NCI-H82 treated with DMSO at 0.1 percent for 48 hours (cell line): ENCODE measurements around the gene KMT2C.

ENCODE experiments used
- DNase-seq: peaks from one replicate; lab custom pipeline; 2025; ENCODE audit not compliant: unreplicated experiment; lab: John Stamatoyannopoulos, UW

KMT2C gene

DNA sequence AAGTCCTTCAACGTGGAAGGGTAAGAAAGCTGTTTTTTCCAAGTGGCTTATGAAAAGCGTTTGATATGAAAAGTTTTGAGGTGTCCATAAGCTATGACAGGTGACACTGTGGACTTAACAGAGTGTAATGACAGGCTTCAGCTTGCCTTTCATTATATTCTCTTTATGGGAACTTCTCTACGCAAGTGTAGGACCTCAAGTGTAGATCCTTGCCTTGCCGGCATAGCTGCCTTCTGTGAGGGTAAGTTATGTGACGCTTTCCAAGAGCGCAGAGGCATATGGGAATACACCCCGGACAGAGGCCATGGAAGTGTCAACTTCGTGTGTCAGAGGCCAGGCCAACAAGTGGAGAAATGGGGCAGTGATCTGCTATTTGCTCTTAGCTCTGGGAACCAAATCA lies 318.4 kb downstream of the KMT2C start:
- no peak for DNase-seq

- DNase-seq, result no peak
Observed at GRCh38 chr7:152115021-152115718, 320.6 kb downstream of the KMT2C start.

- no peak for DNase-seq
Observed at GRCh38 chr7:152112829-152113228, 323.0 kb downstream of the KMT2C start.

DNA sequence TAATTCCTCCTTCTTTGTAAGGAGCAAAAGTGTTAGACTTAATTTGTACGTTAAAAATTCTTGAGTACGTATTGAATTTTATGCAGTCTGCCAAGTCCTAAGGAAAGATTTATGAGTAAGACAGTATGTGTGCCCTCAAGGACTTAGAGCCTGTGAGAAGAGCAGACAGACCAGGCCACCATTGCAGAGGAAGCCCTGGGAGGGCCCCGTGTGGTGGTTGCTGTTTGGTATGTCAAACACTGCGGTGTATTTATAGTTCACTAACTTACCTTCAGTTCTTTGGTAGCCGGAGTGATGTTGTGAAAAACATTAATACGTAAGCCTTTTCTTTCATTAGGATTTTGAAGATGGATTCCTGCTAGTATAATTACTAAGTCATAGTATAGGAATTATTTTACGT lies 327.4 kb downstream of the KMT2C start:
- DNase-seq, result no peak

GRCh38 chr7:152107945-152108344 lies 327.9 kb downstream of the KMT2C start:
- no peak for DNase-seq

GRCh38 chr7:152106990-152107389 lies 328.8 kb downstream of the KMT2C start:
- DNase-seq, result no peak

DNA sequence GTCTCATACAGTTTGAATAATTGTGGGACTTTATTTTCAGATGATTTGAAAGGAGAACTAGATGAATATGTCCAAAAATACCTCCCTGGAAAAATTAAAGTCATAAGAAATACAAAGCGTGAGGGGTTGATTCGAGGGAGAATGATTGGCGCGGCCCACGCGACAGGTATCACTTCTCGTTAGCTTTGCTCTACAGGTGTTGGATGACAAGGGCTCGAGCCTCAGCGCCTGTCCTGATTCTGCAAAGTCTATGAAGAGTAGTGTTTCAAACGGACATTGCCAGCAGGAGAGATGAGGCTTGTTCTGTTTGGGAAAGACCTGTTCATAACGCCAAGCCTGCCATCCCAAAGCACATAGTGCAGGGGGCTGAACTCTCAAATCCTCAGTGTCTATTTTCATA lies 330.6 kb downstream of the KMT2C start:
- DNase-seq, result no peak

DNA sequence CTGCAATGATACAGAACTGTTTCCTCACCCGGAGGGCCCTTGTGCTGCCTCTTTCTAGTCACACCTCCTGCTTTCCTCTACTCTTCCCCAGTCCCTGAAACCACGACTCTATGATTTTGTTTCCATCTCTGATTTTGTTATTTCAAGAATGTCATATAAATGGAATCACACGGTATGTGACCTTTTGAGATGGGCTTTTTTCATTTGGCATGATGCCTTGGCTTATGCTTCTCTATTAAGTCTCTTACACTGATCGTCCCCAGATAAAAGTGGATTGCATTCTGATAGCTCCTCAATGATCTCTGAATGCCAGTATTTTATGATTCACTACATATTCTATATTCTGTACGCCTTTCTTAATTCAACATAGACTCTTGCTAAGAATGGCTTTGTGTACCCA lies 332.1 kb downstream of the KMT2C start:
- no peak for DNase-seq

DNA sequence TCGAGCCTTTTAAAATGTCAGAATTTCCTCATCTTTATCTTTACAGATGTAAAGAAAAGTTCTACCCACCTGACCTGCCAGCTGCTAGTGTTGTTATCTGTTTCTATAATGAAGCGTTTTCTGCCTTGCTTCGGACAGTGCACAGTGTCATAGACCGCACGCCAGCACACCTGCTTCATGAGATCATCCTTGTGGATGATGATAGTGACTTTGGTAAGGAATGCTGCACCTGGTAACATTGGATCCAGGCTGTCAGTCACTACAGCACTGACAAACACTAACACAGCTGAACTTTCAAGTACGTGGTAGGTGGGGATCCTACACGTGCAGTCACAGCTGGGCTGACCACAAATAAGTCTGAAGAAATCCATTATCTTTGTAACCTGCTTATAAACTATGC lies 332.7 kb downstream of the KMT2C start:
- no peak for DNase-seq

DNA sequence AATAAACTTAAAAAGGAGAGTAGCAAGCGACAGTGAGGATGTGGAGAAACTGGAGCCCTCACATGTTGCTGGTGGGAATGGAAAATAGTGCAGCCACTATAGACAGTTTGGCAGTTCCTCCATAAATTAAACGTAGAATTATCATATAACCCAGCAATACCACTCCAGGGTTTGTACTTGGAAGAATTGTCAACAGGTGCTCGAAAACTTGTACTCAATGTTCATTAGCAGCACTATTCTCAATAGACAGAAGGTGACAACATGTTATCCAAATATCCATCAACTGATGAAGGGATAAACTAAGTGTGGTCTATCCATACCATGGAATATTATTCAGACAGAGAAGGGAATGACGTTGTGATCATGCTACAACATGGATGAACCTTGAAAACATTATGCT lies 338.5 kb downstream of the KMT2C start:
- DNase-seq, result no peak

DNA sequence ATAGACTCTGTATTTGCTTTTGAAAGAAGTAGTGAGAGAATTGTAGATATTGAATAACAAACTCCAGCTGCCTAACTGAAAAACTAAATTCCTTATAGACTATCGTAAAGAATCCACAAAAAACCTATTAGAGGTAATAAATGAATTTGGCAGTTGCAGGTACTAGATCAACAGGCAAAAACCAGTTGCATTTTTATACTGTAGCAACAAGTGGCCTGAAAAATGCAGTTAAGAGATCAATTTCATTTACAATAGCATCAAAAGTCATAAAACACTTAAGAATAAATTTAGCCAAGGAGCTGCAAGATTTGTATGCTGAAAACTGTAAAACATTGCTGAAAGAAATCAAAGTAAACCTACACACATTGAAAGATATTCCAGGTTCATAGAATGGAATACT lies 340.0 kb downstream of the KMT2C start:
- DNase-seq, result no peak

DNA sequence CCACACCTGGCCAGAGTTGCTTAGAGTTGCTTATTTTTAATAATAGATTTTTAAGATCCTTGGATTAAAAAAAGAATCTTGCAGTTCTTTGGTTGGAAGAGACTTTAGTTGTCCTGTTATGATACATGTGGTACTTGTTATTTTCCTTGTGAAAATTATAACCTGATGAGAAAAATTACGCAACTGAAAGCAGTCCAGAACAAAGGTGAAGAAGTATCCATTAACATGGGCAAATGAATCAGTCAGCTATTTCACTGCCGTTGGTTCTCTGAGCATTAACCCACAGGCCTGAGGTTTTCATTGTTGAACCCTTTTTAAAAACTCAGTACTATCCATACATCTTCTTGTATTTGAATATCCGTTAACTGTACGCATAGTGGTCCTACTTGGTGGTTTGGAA lies 342.1 kb downstream of the KMT2C start:
- no peak for DNase-seq

DNA sequence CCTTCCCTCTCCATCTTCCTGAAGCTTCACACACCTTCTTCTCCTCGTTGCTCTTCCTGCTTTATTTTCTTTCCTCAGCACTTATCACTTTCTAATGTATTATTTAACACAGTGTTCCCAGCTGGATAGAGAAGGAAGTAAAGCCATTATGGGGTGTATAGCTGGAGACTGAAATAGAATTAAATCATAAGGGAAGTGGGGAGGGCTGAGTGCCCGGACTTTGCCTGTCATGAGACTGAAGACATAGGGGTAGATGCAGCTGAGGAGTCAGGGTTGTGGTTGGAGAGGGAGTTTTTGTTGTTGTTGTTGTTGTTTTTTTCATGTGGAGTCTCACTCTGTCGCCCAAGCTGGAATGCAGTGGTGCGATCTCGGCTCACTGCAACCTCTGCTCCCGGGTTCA lies 345.1 kb downstream of the KMT2C start:
- DNase-seq, result no peak

DNA sequence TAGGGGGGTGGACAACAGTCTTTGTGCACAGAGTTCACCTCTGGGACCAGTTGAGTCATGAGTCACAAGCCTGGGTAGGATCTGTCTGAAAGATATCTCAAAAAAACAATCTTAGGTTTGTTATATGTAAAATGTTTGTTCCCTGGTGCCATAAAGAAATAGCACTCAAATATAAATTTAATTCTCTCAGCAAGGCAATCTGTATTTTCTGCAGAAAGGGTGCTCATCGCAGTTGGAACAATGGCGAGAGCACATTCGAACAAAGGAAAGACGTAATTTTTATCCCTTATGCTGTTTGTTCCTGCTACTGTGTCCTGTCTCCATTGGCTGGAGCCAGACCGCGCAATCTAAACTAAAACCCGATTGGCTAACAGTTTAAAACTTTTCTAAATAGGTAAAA lies 346.6 kb downstream of the KMT2C start:
- DNase-seq, result no peak

DNA sequence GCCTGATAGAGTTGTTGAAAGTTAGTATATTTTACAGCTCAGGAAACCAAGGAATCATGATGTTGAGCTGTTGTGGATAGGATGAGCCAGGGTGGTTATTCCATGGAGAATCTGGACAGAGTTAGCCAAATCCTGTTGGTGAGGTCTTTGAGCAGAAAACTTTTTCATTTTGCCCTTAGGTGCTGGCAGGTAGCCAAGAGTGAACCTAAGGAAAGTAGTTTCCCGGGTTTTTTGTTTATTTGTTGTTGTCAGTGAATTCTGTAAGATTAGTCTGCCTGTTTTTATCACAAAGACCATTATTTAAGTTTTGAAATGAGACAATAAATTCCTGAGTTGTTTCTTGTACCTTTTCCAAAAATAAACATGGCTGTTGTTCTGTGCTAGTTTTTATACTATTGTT lies 349.3 kb downstream of the KMT2C start:
- DNase-seq, result no peak

DNA sequence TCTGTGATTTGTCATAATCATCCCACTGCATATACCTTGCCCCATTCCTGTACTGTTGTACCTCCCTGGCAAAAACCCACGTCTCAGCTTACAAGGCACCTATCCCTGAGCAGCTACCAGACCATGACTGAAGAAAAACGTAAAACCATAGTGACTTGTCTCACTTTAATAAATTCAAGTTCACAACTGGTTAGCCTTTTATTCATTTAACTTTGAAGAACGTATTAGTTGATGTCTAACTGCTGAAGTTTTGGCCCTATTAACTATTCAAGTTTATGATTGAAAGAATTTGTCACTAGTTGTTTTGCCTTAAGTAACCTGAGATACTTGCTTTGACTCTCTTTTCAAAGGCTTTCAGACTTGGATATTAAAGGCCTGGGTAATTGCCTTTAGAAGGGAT lies 350.7 kb downstream of the KMT2C start:
- DNase-seq, result no peak
